GM19468 (cell line): ENCODE measurements around the gene KCNH8.
A peak's percentile ranks its signal among the peaks of the same experiment; 100 is the strongest.
"Not testable (repeated sequence)": the region's sequence is repeated elsewhere in the genome, so short reads cannot be mapped to it uniquely, and the experiment has no call there.

ENCODE experiments used
- ATAC-seq: cut with Tn5 transposase; IDR thresholded peaks from one replicate; pipeline ENCODE4 v1.9.1; 2021; ENCODE audit warnings: mild to moderate bottlenecking, moderate library complexity, moderate number of reproducible peaks; ENCODE audit not compliant: unreplicated experiment; ENCODE audit errors: extremely low read depth

The KCNH8 gene

DNA sequence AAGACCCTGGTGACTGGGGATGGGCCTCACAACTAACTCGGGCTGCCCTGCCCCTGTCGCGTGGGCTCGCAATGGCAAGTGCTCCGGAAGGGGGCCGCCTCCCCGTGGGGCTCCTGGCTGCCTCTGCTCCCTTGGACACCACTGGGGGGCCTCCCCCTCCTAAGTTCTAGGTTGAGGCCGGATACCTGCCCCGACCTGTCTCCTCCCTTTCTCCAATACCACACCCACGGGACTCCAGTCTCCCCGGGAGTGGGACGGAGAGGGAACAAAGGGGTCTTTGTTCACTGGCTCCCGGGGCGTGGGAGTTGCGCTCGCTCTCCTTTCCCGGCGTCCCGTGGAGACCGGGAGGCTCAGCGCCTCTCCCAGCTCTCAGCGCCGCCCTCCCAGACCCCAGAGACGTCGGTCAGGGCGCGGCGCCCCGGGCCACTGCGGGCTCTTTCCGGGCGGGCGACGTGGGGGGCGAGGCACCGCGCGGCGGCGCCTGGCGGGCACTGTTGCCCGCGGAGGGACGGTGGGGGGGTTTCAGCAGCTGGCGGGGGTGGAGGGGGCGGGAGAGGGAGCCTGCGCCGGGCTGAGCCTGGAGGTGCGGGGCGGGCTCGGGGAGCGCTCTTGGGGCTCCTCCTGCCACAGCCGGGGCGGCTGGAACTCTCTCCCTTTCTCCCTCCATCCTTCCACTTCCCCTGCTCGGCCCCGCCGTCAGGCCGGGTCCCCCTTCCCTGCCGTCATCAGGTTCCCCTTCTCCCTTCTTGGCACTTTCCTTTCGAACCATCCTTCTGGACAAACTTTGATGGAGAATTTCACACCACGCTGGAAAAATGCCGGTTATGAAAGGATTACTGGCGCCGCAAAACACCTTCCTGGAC is at the start of gene KCNH8:
KCNH8 (plus strand) TSS at position 606 of the 863 bp plus-strand sequence; CDS start at position 816, 210 bp downstream.
- ATAC-seq: no peak

DNA sequence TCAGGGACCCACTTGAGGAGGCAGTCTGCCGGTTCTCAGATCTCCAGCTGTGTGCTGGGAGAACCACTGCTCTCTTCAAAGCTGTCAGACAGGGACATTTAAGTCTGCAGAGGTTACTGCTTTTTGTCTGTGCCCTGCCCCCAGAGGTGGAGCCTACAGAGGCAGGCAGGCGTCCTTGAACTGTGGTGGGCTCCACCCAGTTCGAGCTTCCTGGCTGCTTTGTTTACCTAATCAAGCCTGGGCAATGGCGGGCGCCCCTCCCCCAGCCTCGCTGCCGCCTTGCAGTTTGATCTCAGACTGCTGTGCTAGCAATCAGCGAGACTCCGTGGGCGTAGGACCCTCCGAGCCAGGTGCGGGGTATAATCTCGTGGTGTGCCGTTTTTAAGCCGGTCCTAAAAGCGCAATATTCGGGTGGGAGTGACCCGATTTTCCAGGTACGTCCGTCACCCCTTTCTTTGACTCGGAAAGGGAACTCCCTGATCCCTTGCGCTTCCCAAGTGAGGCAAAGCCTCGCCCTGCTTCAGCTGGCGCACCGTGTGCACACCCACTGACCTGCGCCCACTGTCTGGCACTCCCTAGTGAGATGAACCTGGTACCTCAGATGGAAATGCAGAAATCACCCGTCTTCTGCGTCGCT is 45.5 kb upstream of the KCNH8 start:
- not testable (repeated sequence) for ATAC-seq

DNA sequence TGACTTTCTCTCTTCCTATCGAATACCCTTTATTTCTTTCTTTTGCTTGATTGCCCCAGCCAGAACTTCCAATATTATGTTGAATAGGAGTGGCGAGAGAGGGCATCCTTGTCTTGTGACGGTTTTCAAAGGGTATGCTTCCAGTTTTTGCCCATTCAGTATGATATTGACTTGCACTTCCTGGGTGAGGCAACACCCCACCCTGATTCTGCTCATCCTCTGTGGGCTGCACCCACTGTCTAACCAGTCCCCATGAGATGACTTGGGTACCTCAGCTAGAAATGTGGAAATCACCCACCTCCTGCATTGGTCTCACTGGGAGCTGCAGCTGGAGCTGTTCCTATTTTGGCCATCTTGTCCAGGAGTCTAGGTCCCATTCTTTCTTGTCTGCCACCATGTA is 44.8 kb upstream of the KCNH8 start:
- no peak for ATAC-seq

DNA sequence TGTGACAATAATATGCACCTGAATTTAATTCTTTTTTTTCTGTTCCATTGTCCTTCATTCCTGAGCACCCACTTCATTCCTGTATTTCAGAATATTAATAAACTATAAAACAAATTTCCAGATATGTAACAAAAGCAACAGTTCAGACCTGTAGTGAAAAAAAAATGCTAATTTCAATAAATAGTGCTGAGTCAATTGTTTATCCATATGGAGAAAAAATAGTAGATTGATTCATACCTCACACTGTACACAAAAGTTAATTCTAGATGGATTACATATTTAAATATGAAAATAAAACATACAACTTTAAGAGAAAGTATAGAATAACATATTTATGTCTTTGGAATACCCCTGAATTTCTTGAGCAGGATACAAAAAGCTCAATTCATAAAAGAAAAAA is 43.9 kb upstream of the KCNH8 start:
- ATAC-seq: no peak

DNA sequence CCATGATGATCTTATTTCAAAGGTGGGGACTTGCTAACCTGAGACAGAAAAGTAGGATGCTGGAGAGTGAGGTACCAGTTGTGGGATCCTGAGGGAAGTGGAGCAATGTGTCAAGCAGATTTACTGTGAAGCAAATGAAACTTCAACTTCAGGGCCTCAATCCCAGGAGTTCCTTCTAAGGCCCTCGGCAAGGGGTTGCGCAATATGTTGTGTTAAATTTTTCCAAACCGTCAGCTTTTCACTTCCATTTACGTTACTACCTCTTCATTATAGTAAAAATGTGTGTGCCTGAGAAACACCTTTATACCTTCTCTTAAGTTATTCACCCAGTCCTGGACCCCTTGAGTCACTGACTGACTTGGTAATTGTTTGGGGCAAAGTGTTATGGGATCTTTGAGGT is 42.5 kb upstream of the KCNH8 start:
- no peak for ATAC-seq

DNA sequence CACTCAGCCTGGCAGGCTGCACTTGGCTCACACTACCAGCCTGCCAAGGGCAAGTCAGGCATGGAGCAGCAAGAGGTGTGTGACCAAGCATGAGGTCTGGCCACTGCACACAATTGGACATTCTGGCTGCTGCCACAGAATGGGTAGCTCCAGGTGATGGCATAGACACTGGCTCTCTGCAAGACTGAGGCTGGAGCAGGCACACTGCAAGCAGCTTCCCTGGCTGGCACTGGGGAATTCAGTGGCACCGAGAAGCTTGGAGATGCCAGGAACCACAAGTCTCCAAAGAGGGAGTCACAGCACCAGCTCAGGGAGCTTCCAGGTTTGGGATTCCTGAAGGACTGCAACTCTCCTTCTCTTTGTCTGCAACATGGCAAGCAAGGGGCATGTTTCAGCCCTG is 42.0 kb upstream of the KCNH8 start:
- ATAC-seq: no peak

DNA sequence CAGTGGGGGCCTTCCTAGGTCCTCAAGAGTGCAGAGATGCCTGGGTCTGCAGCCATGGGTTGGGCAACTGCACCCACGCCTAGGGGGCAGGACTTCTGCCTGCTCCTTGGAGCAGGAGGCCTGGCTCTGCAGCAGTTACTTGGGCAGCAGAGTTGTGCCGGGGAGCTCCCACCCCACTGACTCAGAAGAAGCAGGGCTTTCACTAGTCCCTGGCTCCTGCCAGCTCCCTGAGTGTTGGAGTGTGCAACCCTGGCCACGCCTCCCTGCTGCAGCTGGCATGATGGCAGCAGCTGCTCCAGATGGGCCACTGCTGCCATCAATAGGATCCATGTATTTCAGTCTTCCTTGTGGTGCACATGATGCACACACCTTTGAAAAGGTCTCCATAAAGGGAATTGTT is 40.6 kb upstream of the KCNH8 start:
- no peak for ATAC-seq

DNA sequence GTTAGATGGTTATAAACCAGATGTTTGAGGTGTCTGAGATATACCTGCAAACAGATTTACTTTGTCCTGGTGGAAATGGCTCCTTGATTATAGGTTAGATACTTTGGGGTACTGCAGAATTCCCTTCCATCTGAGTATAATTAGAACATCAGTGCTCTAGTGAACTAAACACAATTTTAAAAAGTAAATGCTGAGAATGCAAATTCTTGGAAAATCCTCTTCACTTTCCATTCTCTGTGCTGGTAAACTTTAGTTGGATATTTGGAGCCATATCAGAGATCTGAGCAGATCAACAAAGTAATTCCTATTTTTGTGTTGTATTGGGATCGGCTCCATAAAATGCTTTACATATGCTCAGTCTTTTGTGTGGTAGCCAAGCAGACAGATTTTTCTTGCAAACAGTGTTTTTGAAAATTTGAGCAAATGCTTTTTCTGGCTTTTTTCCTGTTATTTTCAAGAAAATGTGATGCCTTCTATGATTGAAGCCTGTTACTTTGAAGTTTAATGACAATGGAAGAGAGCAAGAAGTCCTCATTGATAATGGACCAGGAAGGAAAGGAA is 37.9 kb upstream of the KCNH8 start:
- no peak for ATAC-seq

DNA sequence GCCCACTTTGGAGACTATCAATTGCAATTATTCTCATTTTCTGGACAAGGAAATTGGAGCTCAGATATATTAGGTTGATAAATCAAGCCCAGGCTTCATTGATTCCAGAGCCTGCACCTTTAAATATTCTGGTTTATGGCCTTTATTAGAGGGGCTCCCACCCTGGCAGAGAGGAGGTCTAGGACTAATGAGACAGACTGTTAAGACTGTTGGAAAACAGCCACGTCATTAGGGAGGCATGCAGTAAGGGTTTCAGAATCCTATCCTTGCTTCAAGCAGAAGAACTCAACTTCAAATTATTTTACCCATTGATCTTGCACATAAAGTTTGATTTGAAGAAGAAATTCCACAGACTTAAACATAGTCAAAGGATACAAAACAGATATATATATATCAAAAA is 33.8 kb upstream of the KCNH8 start:
- ATAC-seq: no peak

DNA sequence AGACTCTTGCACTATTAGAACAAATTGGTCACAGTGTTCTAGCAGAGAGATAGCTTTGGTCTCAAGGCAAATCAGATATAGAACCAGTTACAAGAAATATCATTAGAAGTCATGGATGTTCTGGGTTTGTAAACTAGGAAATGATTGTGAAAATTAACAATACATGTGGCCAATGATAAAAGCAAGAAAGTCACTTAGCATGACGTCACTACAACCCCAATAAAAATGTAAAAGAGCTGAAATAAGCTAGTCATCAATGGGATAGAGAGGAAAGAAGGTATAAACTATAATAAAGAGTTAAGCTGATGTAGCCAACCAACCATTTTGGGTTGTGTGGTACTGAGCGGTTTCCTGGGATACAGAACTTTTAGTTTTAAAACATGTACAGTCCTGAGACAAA is 32.1 kb upstream of the KCNH8 start:
- no peak for ATAC-seq

DNA sequence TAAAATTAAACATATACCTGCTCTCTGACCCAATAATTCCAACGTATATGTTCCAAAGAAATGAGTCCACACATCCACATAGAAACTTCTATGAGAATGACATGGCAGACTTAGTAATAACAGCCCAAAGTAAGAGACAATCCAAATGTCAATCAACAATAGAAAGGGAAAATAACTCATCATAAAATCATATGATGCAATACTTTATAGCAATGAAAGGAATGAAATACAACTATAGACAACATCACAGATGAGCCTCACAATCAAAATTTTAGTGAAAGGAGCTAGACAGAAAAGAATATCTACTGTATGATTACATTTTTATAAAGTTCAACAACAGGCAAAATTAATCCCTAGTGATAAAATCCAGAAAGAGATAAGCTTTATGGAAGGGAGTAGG is 23.6 kb upstream of the KCNH8 start:
- ATAC-seq: no peak

DNA sequence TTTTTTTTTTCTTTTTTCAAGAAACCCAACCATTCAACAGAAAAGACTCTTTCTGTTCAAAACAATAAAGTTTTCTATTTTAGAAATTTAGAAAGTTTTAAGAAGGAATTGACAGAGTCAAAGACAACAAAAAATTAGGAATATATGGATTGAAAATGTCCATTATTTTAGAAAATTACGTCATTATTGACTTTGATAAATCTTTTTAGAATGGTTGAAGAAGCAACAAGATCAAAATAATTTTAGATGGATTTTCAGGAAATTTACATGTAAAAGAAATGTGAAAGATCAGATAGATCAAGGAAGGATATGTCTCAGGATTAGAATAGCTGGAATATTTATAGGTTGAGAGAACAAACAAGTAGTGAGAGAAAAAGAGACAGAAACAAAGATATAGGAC is 8.4 kb upstream of the KCNH8 start:
- ATAC-seq: no peak

DNA sequence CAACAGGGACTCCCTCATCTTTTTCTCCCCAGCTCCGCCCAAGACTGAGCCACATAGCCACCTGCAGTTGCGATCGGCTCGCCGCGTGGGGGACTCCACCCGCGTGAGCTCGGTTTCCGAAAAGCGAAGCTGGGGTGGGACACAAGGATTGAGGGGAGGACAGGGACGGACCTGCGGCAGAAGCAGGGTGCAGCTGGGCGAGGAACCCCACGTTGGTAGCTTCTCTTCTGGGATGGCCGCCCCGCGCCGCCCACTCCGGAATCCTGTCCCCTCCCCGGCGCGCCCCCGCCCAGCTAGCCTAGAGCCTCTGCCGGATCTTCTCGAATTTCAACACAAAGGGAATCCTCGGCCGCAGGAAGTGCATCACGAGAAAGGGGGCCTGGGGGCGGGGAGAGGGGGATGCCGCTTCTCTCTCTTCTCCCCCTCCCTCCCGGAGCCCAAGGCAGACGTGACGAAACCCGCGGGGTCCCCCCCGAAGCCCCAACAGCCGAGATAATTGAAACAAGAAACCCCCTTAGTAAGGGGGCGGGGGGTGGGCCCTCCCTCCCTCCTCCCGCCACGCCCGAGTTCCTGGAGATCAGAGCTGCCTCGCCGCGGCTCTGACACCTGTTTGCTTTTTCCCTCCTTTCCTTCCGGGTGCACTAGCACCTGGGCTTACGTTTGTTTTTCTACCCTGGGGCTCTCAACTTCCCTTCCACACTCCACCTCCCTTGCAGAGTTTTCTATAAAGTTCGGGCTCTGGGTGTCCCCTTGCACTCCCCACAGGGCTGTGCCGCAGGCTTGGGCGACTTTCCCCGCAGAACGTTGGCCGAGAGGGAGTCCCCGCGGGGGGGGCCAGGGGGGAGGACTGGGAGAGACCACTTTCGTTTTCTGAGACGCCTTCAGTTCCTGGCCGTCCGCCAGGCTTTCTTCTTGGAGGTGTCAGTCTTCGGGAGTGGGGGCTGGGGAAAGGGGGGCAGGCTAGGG is 1.3 kb upstream of the KCNH8 start:
- ATAC-seq: peak; percentile 59

DNA sequence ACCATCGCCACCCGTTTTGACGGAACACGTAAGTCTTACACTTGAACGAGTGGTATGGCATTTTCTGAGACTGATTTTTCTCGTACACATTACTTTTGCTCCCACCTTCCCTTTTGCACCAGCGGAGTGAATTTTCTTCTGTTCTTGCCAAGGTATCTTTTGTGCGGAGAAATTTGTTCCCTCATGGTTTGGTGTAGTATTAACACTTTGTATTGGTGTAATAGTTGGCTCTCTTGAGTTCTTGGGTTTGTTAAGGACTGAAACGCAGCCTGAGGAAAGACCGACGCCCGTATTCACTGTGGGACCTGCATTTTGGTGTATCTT is 420 bp downstream of the KCNH8 start:
- ATAC-seq: no peak

DNA sequence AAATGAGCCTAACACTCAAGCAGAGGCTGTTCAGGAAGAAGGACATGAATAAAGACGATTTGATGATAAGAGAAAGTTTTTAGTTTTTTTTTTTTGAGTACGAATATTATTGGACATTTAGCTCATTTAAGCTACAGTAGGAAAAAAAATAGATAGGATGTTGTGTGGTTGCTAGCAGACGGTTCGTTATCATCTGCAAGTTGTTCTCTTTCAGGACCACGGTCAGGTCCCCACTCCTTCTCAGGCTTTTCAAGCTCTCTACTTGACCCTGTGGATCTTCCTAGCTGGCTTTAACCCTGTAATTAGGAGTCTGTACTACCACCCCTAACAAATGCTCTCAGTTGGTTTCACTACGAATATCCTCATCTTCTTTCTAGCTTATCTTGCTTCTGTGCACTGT is 1.1 kb downstream of the KCNH8 start:
- ATAC-seq: no peak

DNA sequence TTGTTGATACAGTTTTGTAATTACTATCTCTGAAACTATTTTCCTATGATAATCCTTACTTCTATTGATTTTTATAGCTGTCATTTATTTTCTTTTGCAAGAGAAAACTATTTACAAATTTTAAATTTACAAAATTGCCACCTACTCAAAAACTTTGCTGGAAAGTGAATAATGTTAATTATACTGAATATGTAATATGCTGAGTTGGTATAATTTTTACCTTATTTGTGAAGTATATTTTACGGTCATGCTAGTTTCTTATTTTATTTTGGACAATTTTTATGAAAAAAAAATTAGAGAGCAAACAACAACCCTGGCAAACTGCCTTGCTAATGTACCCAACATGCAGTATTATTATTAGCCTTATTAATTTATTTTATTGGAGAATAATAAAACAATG is 2.9 kb downstream of the KCNH8 start:
- ATAC-seq: no peak

DNA sequence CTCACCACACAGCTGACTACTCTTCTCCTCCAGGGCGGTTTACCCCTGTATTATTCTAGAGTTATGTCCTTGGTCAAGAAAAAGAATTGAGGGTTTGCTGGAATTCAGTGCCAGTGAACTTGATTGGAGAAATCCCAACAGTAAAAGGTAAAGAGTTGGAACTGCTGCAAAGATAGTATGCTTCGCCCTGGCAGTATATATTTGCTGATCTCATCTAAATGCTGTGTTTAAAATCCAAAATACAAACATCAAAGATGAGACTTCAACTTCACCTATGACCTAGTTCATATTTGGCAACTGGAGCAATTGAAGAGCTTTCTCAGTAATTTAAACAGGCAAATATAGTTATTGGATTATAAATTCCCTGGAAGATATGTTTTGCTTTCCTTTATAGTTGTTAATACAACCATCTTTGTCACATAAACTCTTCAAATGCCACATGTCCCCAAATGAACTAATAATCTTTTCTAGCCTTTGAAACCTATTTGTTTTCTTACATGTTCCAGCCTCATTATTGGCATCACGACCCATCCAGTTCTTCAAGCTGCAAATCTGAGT is 6.5 kb downstream of the KCNH8 start:
- ATAC-seq: no peak

DNA sequence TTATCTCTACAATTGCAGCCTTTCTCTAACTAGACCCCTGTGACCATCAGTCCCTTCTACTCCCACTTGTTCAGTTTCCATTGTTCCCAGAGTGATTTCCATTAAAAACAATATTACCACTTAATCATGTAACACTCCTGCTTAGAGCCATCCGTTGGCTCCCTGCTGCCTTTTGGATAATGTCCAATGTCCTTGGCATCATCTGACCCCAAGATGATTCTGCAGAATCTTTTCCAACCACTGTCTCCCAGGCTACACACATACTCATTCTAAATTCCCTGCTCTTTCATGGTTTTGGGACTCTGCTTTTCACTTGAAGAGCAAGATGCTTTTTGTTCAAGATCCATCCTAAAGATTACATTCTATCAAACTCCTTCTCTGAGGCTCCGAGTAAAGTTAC is 7.1 kb downstream of the KCNH8 start:
- ATAC-seq: no peak

DNA sequence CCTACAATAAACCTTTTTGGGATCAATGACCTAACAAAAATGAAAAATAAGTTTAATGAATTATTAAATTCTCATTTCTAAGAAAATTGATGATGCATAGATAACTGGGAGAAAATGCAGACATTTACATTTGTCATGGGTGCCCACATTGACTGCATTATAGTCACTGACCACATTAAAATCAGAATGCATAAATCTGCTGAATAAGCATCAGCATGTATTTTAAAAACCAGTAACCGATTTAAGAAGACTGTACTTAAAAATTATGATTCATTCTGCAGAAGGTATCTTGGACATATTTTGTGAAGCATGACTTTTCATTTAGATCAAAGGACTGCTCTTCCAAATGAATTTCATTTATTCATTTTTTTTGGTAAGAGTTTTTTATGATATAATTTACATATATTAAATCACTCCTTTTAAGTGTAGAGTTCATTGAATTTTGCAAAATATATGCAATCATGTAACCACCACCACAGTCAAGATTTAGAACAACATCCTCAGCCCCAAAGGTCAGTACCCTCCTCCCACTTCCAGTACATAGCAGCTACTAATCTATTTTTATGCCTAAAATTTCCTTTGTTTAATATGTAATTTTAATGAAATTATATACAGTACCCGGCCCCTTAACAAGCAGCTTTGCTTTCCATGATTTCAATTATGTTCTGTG is 11.8 kb downstream of the KCNH8 start:
- no peak for ATAC-seq

DNA sequence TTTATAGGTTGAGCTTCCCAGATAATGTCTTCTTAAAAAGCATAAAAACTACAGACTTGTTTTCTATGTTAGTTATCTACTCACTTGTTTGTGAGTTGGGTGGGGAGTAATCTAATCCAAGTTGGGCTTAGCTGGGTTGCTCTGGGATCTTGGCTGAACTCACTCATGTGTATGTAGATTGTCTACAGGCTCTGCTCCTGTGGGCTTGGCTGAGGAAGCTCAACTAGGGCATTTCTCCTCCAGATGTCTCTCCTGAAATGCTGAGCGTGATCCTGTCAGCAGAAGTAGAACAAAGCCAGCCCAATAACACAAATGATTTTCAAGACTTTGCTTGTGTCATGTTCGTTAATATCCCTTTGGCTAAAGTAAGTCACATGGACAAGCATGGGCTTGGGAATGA is 17.3 kb downstream of the KCNH8 start:
- no peak for ATAC-seq
